Measurements from ENCODE around the gene CPED1. TPM values are rescaled to one million over a fixed set of nuclear protein-coding genes. Genes with fewer than 3 reads are reported as not detected.

CPED1 gene
- total RNA-seq, 1 donor from 2014 or later, result 0.09 TPM

DNA sequence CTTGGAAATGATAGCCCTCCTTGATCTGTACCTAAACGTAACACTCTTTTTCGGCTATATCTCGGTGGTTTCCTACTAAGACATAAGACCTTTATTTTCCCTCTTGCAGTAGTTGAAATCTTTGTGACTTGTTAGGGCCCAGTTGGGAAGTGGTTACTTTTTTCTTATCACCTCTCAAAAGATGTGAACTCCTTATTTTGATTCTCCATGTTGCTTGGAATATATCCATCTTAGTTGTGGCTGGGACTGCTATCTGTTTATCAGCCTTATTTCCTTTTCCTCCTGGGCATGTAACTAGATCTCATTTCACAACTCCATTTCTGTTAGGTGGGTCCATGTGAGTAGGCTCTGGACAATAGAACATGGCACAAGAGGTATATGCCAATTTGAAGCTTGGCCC, 4.1 kb upstream of the CPED1 start:
- Mint-ChIP-seq H3K27me3 (peaks cover 21% of the 10 kb centered on the region), H3K27ac (no peak overlapping the region), H3K9me3 (no peaks in the 10 kb centered on the region), H3K4me3 (no peak overlapping the region), H3K36me3 (ENCODE audit: low read depth) (no peaks in the 10 kb centered on the region), H3K4me1 (peaks cover 17% of the 10 kb centered on the region)
- intact Hi-C loops (cut with micrococcal nuclease), result no loop called here
- CTCF ChIA-PET, result interaction anchor here (6.5 kb wide), 1 partner anchor 98 kb away, joined by 48 read pairs; no protein-coding TSS in a partner anchor
- no peak for ATAC-seq (ENCODE audit: low read depth)
- POLR2A ChIA-PET, result no interaction called here
- no peak for DNase-seq
- TF ChIP-seq, protein P1, sequence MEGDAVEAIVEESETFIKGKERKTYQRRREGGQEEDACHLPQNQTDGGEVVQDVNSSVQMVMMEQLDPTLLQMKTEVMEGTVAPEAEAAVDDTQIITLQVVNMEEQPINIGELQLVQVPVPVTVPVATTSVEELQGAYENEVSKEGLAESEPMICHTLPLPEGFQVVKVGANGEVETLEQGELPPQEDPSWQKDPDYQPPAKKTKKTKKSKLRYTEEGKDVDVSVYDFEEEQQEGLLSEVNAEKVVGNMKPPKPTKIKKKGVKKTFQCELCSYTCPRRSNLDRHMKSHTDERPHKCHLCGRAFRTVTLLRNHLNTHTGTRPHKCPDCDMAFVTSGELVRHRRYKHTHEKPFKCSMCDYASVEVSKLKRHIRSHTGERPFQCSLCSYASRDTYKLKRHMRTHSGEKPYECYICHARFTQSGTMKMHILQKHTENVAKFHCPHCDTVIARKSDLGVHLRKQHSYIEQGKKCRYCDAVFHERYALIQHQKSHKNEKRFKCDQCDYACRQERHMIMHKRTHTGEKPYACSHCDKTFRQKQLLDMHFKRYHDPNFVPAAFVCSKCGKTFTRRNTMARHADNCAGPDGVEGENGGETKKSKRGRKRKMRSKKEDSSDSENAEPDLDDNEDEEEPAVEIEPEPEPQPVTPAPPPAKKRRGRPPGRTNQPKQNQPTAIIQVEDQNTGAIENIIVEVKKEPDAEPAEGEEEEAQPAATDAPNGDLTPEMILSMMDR (IDR thresholded peaks at IDR 0.05), result no peak

DNA sequence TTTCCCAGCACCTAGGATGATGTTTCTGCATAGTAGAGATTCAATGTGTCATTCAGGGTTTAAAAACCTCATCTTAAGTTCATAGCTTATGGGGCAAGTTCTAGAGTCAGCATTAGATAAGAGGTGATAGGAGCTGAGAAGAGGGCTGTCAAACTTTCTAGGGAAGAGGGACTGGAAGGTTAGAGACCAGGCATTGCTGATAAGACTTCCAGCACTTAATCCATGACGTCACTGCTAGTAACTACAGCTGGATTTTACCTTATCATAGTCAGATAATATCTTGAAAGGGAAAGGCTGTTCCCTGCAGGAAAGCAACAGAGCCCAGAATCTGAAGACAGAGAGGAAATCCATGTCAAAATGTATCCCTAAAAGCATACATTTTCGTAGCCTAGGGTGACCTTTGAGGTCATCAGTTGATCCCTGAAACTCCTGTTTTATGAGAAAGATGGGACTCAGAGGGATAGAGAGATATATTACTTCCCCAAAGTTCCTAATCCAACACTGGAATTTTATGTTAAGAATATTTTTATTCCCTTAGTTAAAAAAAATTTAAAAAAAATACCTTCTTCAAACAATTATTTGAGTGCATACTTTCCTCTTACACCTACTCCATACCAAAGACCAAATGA, 3.3 kb upstream of the CPED1 start:
- ATAC-seq (ENCODE audit: low read depth) (no peak), DNase-seq (no peak)
- H3K4me3 Mint-ChIP-seq, result no peak overlapping the region
- peaks cover 29% of the 10 kb centered on the region for H3K27me3 Mint-ChIP-seq
- ChIA-PET CTCF (interaction anchor here (2.2 to 6.5 kb wide), 2 partner anchors 11 to 97 kb away, joined by 5 to 48 read pairs; no protein-coding TSS in a partner anchor), POLR2A (no interaction called here)
- no peaks in the 10 kb centered on the region for H3K36me3 Mint-ChIP-seq (ENCODE audit: low read depth)
- no peak overlapping the region for H3K27ac Mint-ChIP-seq
- TF ChIP-seq, protein P1 (IDR thresholded peaks at IDR 0.05), result no peak
- intact Hi-C loops (cut with micrococcal nuclease), result loop anchor here (5.0 kb wide), 1 partner anchor 128 kb away; the partner anchor contains the start of gene TSPAN12
- no peaks in the 10 kb centered on the region for H3K9me3 Mint-ChIP-seq
- peaks cover 17% of the 10 kb centered on the region for H3K4me1 Mint-ChIP-seq

DNA sequence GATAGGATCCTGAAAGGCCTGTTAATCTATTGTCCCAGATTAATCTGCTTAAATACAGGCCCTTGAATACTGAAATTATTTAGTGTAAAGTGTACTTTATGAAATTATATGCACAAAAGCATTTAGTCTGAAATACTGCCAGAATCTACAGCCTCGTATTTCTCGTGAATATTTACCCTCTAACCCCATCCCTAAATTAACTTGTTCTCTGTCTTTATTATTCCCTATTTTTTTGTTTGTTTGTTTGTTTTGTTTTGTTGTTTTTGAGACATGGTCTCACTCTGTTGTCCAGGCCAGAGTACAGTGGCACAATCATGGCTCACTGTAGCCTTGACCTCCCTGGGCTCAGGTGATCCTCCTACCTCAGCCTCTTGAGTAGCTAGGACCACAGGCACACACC, 2.7 kb upstream of the CPED1 start:
- no peaks in the 10 kb centered on the region for H3K36me3 Mint-ChIP-seq (ENCODE audit: low read depth)
- DNase-seq (no peak), ATAC-seq (ENCODE audit: low read depth) (no peak)
- no peak overlapping the region for H3K27ac Mint-ChIP-seq
- no peak overlapping the region for H3K4me3 Mint-ChIP-seq
- TF ChIP-seq, protein P1 (IDR thresholded peaks at IDR 0.05), result no peak
- intact Hi-C loops (cut with micrococcal nuclease), result loop anchor here (5.0 kb wide), 1 partner anchor 129 kb away; the partner anchor contains the start of gene TSPAN12
- peaks cover 29% of the 10 kb centered on the region for H3K27me3 Mint-ChIP-seq
- peaks cover 19% of the 10 kb centered on the region for H3K4me1 Mint-ChIP-seq
- ChIA-PET CTCF (interaction anchor here (1.2 to 6.5 kb wide), 5 partner anchors 11 to 381 kb away, joined by 3 to 48 read pairs (median 5); no protein-coding TSS in a partner anchor), POLR2A (no interaction called here)
- H3K9me3 Mint-ChIP-seq, result no peaks in the 10 kb centered on the region

DNA sequence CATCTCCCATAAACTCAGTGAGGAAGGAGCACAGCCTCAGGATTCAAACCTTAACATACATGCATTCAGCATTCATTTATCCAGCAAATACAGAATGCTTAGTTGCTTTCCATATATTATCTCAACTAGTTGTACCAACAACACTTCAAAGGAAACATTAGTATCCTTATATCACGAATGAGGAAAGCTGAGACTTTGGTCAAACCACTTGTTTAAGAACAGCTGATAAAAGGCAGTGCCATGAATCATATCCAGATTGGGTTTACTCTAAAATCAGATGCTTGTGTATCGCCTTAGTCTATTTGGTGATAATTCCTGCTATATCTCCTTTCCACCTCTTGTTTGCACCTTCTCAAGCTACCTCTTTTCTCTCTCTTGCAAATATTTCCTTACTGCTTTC, 1.9 kb upstream of the CPED1 start:
- CTCF ChIA-PET, result interaction anchor here (1.2 to 6.5 kb wide), 7 partner anchors 10 to 380 kb away, joined by 3 to 48 read pairs (median 5); no protein-coding TSS in a partner anchor
- peaks cover 29% of the 10 kb centered on the region for H3K27me3 Mint-ChIP-seq
- H3K27ac Mint-ChIP-seq, result no peak overlapping the region
- H3K4me1 Mint-ChIP-seq, result peaks cover 23% of the 10 kb centered on the region
- no peak overlapping the region for H3K4me3 Mint-ChIP-seq
- POLR2A ChIA-PET, result no interaction called here
- intact Hi-C loops (cut with micrococcal nuclease), result loop anchor here (1.0 to 5.0 kb wide), 7 partner anchors 95 to 1009 kb away; partner anchors contain the start of gene TSPAN12
- H3K36me3 Mint-ChIP-seq (ENCODE audit: low read depth), result no peaks in the 10 kb centered on the region
- DNase-seq, result no peak
- ATAC-seq (ENCODE audit: low read depth), result no peak
- H3K9me3 Mint-ChIP-seq, result no peaks in the 10 kb centered on the region
- TF ChIP-seq, protein P1 (IDR thresholded peaks at IDR 0.05), result no peak

DNA sequence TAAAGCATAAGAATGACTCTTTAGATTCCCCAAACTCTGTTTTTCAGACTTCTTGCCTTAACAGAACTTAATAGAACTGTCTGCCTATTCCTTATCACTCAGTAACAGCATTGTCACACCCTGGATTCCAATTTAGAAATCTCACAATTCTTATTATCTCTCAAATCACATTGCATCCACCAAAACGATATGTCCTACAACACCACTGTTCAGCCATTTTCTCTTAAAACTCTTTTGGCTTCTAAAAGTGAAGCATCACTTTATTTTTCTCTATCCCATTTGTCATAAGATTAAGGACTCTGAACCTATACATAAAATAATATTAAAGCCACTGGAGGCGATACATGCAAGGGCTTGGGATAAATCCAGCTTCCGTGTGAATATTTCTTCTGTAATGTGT, 1.2 kb upstream of the CPED1 start:
- POLR2A ChIA-PET, result interaction anchor here (0.6 to 0.7 kb wide), 3 partner anchors 37 to 344 kb away, joined by 3 to 4 read pairs (median 4); partner anchors contain the start of gene ING3
- peaks cover 23% of the 10 kb centered on the region for H3K4me1 Mint-ChIP-seq

More for the DNA sequence above, 1.2 kb upstream of the CPED1 start:
- Mint-ChIP-seq H3K9me3 (no peaks in the 10 kb centered on the region), H3K27me3 (peaks cover 30% of the 10 kb centered on the region), H3K27ac (no peak overlapping the region), H3K36me3 (ENCODE audit: low read depth) (no peaks in the 10 kb centered on the region), H3K4me3 (no peak overlapping the region)
- DNase-seq (no peak), ATAC-seq (ENCODE audit: low read depth) (no peak)
- intact Hi-C loops (cut with micrococcal nuclease), result loop anchor here (1.0 to 5.0 kb wide), 7 partner anchors 94 to 1008 kb away; partner anchors contain the start of gene TSPAN12
- CTCF ChIA-PET, result interaction anchor here (0.6 to 6.5 kb wide), 11 partner anchors 13 to 1007 kb away, joined by 3 to 48 read pairs (median 5); no protein-coding TSS in a partner anchor
- TF ChIP-seq, protein P1 (IDR thresholded peaks at IDR 0.05), result no peak
